HepG2 (cell line): ENCODE results near the gene PERP. TPM values are rescaled to one million over a fixed set of nuclear protein-coding genes. Genes with fewer than 3 reads are reported as not detected.

ENCODE experiments used
- ATAC-seq: fragments of 200-7000 bp; cut with Tn5 transposase; 3 replicates; pipeline ENCODE4 v1.9.1; 2020; ENCODE audit warnings: mild to moderate bottlenecking, moderate library complexity
- BruUV-seq: library from RNA; stranded (reverse); fragments of 400-500 nt; replicated peaks from 2 replicates; lab custom pipeline; 2021; lab: Mats Ljungman, UMichigan
- CTCF ChIA-PET: fragments of 300-600 bp; formaldehyde crosslinking; extraction: SDS; loops from one replicate; lab custom pipeline; 2021; ENCODE audit warnings: low total read pairs, inconsistent platforms, low intra/inter-chr PET ratio; lab: Yijun Ruan, JAX
- POLR2A ChIA-PET: fragments of 350-600 bp; sonication (Branson Sonifier 250); formaldehyde crosslinking; loops from one replicate; lab custom pipeline; 2020; ENCODE audit warnings: antibody characterized with exemption, inconsistent platforms; lab: Yijun Ruan, JAX
- DNase-seq: peaks from one replicate; pipeline ENCODE4 v3.0.0-alpha.2; 2015; ENCODE audit warnings: low spot score
- FAIRE-seq: peaks from 3 replicates; lab custom pipeline; 2011; peaks lifted over from hg19 to GRCh38; lab: Jason Lieb, UNC
- H2AFZ ChIP-seq: one replicate; pipeline ENCODE4 v1.6.1; 2011; ENCODE audit warnings: low read length, inconsistent platforms
- H3K27ac ChIP-seq: fragments of 300-600 bp; 3 replicates; pipeline ENCODE4 v1.8.0; 2011; ENCODE audit warnings: mixed run types, mild to moderate bottlenecking, mixed read lengths, low read length, inconsistent platforms; ENCODE audit not compliant: insufficient read depth; ENCODE audit errors: extremely low read length
- H3K27me3 ChIP-seq, 2 experiments: fragments of 200-600 bp in 1 of 2; 2 replicates in 1 of 2; 3 replicates in 1 of 2; pipeline versions ENCODE4 v1.6.0 to v1.8.0; 2011; ENCODE audit warnings: low read length in 2 of 2, mild to moderate bottlenecking in 2 of 2, moderate library complexity in 2 of 2, inconsistent platforms in 1 of 2; ENCODE audit not compliant: insufficient read depth in 2 of 2, control insufficient read depth in 1 of 2
- H3K36me3 ChIP-seq, 2 experiments: fragments of 200-600 bp in 1 of 2; replicated peaks in 1 of 2; 2 replicates in 1 of 2; 3 replicates in 1 of 2; pipeline versions ENCODE4 v1.5.1 to v1.8.0; 2011; ENCODE audit warnings: low read length in 2 of 2, inconsistent platforms in 1 of 2; ENCODE audit not compliant: insufficient read depth in 2 of 2, control insufficient read depth in 1 of 2
- H3K4me1 ChIP-seq: 2 replicates; pipeline ENCODE4 v1.5.1; 2012; ENCODE audit warnings: low read length, inconsistent platforms; ENCODE audit not compliant: insufficient read depth
- H3K4me2 ChIP-seq: 2 replicates; pipeline ENCODE4 v1.6.0; 2011; ENCODE audit warnings: low read depth, low read length, inconsistent platforms
- H3K4me3 ChIP-seq, 3 experiments: fragments of 200-600 bp in 1 of 3; sonication (generic), shearing (Covaris generic) in 1 of 3; replicated peaks in 1 of 3; 2 replicates each; pipeline ENCODE4 v1.5.1; 2011 to 2016; ENCODE audit warnings: low read length in 3 of 3, inconsistent platforms in 2 of 3, low read depth in 2 of 3, mild to moderate bottlenecking in 2 of 3, control low read depth in 1 of 3, mixed read lengths in 1 of 3; ENCODE audit not compliant: insufficient read depth in 1 of 3
- H3K79me2 ChIP-seq: one replicate; pipeline ENCODE4 v1.6.1; 2011; ENCODE audit warnings: low read length, inconsistent platforms; ENCODE audit not compliant: insufficient read depth
- H3K9ac ChIP-seq: 2 replicates; pipeline ENCODE4 v1.6.0; 2011; ENCODE audit warnings: mild to moderate bottlenecking, low read depth, low read length, inconsistent platforms; ENCODE audit not compliant: insufficient read depth
- H3K9me3 ChIP-seq: 2 replicates; pipeline ENCODE4 v1.5.1; 2012; ENCODE audit warnings: mild to moderate bottlenecking, low read length
- H4K20me1 ChIP-seq: 2 replicates; pipeline ENCODE4 v1.6.0; 2011; ENCODE audit warnings: inconsistent platforms, mild to moderate bottlenecking, low read length, moderate library complexity; ENCODE audit not compliant: insufficient read depth
- DPF2 ChIP-seq: sonication (generic); formaldehyde crosslinking; IDR thresholded peaks from 2 replicates; pipeline ENCODE4 v1.4.0; 2020; ENCODE audit warnings: mild to moderate bottlenecking, low read depth, missing genetic modification reagents, borderline replicate concordance
- PHF5A ChIP-seq: IDR thresholded peaks from one replicate; pipeline ENCODE4 v1.6.1; 2018; ENCODE audit warnings: low read depth, missing genetic modification reagents; ENCODE audit not compliant: unreplicated experiment
- SRSF1 ChIP-seq: fragments of 200-400 bp; formaldehyde crosslinking; optimal IDR thresholded peaks from 2 replicates; pipeline ENCODE3; 2017; ENCODE audit warnings: mild to moderate bottlenecking, low read depth, low read length, moderate library complexity
- ZBTB38 ChIP-seq: sonication (generic); formaldehyde crosslinking; IDR thresholded peaks from 2 replicates; pipeline ENCODE4 v1.5.1; 2020; ENCODE audit warnings: mild to moderate bottlenecking, missing genetic modification reagents
- WGBS: methylation state at CpG from one replicate; pipeline ENCODE4 v1.1.6; 2017; ENCODE audit warnings: low lambda C conversion rate; 5-methylcytosine and 5-hydroxymethylcytosine counted together
- in situ Hi-C: cut with HindIII; loops from 2 replicates; pipeline ENCODE4 v1.10.0; 2017; ENCODE audit warnings: low pct_unique_long_range_greater_than_20kb; ENCODE audit not compliant: extremely low pct_ligation_motif_present
- intact Hi-C: fragments of 100-400 bp; cut with micrococcal nuclease; formaldehyde crosslinking; loops from one replicate; pipeline ENCODE4 v1.10.0; 2022; ENCODE audit not compliant: unreplicated experiment
- polyA plus RNA-seq, 8 experiments: library from polyadenylated mRNA; depleted of rRNA in 3 of 8; stranded (reverse) in 7 of 8; unstranded in 1 of 8; fragments of >200 nt; fragmentation: Illumina TruSeq in 4 of 8; extraction: Trizol in 4 of 8; gene quantifications; 2 replicates each; pipeline versions ENCODE4 v1.2.1 to v1.2.3, GENCODE V29; 2011 to 2016; ENCODE audit warnings: low read depth in 4 of 8, missing spikeins in 1 of 8, mixed read lengths in 1 of 8; ENCODE audit not compliant: insufficient read depth in 1 of 8
- total RNA-seq, 5 experiments: library from RNA; depleted of rRNA; stranded (reverse); fragments of >200 nt; fragmentation: Illumina TruSeq; extraction: Trizol; gene quantifications; 2 replicates each; pipeline ENCODE4 v1.2.3, GENCODE V29; 2016; ENCODE audit warnings: low read depth in 1 of 5
- TF ChIP-seq, protein P1 (sequence below): sonication (generic); formaldehyde crosslinking; conservative IDR thresholded peaks from 2 replicates; pipeline ENCODE4 v1.4.0; 2020; ENCODE audit warnings: mild to moderate bottlenecking, missing genetic modification reagents, moderate library complexity

PERP gene
- total and polyA plus RNA-seq, 2 of the 13 experiments (the other 11 are each of a cell fraction or from before 2014, with no cell fraction given), result 26.0 to 53.0 TPM

DNA sequence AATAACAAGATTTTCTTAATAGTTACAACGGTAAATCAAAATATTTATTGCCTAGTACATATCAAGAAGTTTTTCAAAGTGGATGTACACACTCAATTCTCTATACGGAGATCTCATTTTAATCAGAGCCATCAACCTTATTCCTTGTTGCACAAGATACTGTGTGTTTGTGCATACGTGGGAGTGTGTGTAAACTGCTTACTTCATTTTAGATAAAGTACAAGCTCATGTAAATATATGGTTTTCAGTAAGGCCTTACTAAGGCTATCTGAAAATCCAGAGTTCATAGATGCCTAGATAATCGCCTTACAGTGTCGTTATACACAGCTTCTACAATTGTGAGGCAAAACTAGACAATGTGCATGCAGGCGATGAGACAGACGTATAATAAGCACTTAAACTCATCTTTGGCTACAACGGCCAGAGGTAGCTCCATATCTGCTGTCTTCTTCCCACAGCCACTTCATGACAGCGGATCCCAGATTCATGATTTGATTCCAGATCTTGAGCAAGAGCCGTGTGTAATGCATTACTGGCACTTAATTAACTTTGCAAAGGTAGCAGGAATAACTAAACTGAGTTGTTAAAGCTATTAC is 2.5 kb downstream of the PERP start:
- peaks cover 63% of the 10 kb centered on the region for H3K79me2 ChIP-seq
- peaks cover 33% of the 10 kb centered on the region for H3K4me1 ChIP-seq
- no peak for ATAC-seq

More for the DNA sequence above, 2.5 kb downstream of the PERP start:
- Histone ChIP-seq H3K27me3 (no peaks in the 10 kb centered on the region; a peak in 1 of 5 replicates), H3K27ac (no peak overlapping the region), H4K20me1 (no peaks in the 10 kb centered on the region), H3K36me3 (no peaks in the 10 kb centered on the region; a peak in 1 of 5 replicates), H3K9me3 (no peaks in the 10 kb centered on the region), H3K9ac (peak overlapping the region; percentile 80; the same call in 1 of the 2 replicates), H2AFZ (no peak overlapping the region), H3K4me2 (peak overlapping the region; percentile 95), H3K4me3 (peak overlapping the region; percentile 90 to 95 (median 92); a peak in 5 of 6 replicates)
- in situ Hi-C loops, result loop anchor here (10.0 kb wide), 1 partner anchor 400 kb away; no protein-coding TSS in a partner anchor
- BruUV-seq, result no TSS peak
- FAIRE-seq, result no peak
- 87% methylated on average over 10 of the region's 10 CpGs for WGBS
- intact Hi-C loops, result loop anchor here (5.0 kb wide), 2 partner anchors 232 to 298 kb away; partner anchors contain the start of gene HEBP2
- ChIA-PET POLR2A (interaction anchor here (0.8 to 2.8 kb wide), 5 partner anchors 18 to 381 kb away, joined by 3 to 41 read pairs (median 9); no protein-coding TSS in a partner anchor), CTCF (interaction anchor here (1.1 kb wide), 1 partner anchor 11 kb away, joined by 3 read pairs; no protein-coding TSS in a partner anchor)
- TF ChIP-seq, protein P1, sequence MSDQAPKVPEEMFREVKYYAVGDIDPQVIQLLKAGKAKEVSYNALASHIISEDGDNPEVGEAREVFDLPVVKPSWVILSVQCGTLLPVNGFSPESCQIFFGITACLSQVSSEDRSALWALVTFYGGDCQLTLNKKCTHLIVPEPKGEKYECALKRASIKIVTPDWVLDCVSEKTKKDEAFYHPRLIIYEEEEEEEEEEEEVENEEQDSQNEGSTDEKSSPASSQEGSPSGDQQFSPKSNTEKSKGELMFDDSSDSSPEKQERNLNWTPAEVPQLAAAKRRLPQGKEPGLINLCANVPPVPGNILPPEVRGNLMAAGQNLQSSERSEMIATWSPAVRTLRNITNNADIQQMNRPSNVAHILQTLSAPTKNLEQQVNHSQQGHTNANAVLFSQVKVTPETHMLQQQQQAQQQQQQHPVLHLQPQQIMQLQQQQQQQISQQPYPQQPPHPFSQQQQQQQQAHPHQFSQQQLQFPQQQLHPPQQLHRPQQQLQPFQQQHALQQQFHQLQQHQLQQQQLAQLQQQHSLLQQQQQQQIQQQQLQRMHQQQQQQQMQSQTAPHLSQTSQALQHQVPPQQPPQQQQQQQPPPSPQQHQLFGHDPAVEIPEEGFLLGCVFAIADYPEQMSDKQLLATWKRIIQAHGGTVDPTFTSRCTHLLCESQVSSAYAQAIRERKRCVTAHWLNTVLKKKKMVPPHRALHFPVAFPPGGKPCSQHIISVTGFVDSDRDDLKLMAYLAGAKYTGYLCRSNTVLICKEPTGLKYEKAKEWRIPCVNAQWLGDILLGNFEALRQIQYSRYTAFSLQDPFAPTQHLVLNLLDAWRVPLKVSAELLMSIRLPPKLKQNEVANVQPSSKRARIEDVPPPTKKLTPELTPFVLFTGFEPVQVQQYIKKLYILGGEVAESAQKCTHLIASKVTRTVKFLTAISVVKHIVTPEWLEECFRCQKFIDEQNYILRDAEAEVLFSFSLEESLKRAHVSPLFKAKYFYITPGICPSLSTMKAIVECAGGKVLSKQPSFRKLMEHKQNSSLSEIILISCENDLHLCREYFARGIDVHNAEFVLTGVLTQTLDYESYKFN (CRISPR knock-in tag), result 0 out of 2 replicates have a peak, but pooled peaks have one; percentile 11
- TF ChIP-seq PHF5A (CRISPR knock-in tag) (no peak), SRSF1 (no peak), ZBTB38 (CRISPR knock-in tag) (peak; percentile 53; the same call in 1 of the 2 replicates), DPF2 (CRISPR knock-in tag) (0 out of 2 replicates have a peak, but pooled peaks have one; percentile 10)
- no peak for DNase-seq
